Suppressor macrophage treated with lipopolysaccharide for 1 hour (primary cell): Measurements from ENCODE around the gene ARHGAP15.

Experiments used
- DNase-seq, 3 donors: peaks; one replicate each; pipeline ENCODE4 v3.0.0-alpha.2; 2020 to 2022

ARHGAP15 gene

DNA sequence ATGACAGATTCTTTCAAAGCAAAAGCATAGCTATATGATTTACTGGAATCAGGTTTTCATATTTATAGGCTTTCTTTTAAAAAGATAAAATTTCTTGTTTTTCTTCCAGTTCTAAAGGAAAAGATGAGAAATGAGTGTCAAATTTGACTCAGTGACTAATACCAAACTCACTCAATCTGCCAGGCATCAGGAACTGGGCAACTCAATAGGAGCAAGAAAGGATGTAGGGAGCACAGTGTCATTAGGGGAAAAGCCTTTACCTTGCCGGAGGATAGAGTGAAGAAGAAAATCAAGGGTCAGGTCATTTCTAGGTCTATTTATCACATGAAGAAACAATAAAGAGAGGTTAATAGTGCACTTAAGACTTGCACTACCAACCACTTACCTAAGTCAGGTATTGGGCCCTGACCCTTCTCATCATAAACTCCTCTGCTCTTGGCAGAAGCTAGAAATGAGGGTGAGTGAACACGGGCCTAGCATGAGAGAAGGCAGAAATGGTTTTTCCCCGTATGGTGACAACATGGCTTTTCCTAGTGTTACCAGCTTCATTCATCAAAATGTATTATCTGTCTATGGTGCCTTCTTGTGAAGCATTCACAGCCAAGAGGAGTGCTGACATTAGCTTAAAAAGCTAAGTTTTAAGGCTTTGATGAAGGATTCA, 151.0 kb downstream of the ARHGAP15 start:
- no peak for DNase-seq

DNA sequence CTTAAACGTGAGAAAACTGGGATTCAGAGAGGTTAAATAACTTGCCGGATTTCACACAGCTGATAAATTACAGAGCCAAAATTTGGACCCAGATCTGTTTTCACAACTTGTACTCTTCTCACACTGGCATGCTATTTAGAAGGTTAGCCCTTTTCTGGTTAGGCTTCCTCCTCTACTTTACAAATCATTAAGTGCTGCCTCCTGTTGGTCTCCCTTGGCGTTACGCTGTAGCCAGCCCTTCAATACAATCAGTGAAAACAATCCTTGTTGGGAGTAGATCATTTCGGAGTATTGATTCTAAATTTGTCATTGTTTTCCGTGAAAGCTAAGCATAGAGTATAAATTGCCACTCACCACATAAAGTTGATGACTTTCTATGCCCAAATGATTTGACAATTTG, 153.5 kb downstream of the ARHGAP15 start:
- peak; percentile 22 to 33 (median 23) for DNase-seq

DNA sequence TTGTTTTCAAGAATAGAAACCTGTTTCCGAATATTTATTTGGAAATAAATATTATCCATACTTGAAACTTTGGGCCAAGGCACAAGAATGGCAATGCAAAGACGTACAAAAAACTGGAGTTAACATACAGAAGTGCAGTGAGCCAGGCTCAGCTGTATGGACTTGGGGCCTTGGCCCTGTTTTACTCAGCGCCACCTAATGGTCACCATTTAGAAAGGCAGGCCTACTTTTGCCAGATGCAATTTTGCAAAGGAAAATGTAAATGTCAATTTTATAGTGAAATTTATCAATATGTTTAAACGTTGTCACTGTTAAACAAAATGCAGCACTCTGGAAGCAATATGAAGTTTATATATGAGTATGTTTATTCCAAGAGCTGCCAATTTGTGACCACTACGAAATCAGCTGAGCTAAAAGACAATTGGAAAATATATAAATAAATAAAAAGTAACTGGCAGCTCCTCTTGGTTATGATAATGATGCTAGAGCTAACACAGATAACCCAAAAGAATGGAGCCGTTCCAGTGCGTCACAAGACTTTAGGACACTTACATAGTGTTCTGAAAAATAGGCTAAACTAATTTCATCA, 155.0 kb downstream of the ARHGAP15 start:
- peak; percentile 66 to 77 (median 72) for DNase-seq

- DNase-seq = no peak
These were observed 159.8 kb downstream of the ARHGAP15 start for GRCh38 chr2:143289025-143289424.

DNA sequence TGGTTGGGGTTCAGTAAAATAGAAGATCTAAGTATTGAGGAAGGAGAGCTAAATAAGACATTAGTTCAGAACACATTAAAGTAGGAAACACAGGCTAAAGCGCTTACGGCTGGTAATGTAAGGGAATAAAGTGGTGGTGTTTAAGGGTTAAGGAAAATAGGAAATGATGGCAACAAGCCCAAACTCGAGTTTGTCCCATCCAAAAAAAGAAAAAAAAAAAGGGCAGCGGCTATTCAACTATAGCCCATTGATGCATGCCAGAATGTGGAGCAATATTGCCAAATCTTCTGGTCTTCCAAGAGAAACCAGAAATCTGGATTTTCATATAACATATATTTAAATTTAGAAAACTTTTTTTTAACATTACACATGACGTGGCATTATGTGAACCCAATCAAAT, 161.0 kb downstream of the ARHGAP15 start:
- no peak for DNase-seq

DNA sequence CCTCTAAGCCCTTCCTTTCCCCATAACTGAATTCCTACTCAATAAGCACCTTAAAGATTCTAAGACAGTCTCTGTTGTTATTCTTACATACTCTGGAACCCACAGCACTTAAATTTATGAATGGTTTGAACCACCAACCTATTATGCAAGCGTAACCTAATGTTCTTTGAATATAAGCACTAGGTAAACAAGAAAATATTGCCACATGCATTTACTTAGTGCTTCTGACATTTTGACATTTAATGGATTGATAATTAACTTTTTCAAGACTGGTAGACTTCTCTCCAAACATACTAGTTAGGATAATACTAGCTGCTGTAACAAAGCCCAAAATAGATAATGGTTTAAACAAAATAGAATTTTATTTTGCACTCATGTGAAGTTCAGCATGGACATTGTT, 164.8 kb downstream of the ARHGAP15 start:
- no peak for DNase-seq

DNA sequence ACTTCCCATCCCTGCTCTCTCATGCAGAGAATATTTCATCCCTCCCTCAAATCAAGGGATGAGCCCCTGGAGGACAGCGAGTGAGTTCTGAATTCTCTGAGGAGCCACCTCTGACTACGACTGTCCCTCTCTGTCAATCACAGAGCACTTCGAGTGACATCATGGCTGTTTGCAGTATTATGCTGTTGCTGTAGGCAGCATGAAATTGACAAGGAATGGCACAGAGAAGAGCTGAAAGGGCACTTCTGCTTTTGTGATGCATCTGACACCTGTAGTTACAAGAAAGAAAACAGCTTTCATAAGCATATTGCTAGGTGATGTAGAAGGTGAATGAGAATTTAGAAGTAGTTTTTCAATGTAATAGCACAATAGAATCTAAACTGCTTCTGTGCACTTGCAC, 166.9 kb downstream of the ARHGAP15 start:
- no peak for DNase-seq

DNA sequence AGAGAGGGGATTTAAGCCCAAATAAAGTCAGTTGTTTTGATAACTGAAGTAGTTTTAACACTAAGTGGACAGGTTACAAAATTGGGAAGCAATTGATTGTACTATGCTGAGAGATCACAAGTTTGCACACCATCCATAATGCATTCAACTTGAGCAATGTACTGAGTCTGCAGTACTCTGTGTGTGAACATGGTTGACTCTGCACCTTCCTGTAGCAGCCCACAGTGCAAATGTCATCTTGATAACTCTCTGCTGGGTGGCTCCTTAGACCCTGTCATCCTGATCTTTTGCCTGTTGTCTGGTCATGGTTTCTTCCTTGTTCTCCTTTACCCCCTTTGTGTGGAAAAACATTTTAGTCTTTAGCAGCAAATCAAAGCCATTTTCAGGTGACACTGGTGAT, 168.0 kb downstream of the ARHGAP15 start:
- no peak for DNase-seq

DNA sequence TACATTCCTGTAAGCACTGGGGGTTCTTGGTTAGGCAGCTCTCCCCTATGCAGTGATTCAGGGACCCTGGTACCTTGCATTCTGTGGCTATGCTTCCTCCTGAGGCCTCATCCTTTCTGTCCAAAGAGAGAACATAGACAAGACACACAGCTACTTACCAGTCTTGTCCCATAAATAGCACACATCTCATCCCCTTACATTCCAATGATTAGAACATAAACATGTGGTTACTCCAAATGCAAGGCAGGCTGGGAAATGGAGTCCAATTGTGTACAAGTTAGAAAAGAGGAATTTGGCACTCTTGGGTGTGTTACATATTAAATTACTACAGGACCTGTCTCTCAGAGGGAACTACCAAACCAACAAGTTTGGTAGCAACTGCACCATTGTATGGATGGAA, 171.3 kb downstream of the ARHGAP15 start:
- peak in 2 of 3 donors; percentile 3 for DNase-seq

DNA sequence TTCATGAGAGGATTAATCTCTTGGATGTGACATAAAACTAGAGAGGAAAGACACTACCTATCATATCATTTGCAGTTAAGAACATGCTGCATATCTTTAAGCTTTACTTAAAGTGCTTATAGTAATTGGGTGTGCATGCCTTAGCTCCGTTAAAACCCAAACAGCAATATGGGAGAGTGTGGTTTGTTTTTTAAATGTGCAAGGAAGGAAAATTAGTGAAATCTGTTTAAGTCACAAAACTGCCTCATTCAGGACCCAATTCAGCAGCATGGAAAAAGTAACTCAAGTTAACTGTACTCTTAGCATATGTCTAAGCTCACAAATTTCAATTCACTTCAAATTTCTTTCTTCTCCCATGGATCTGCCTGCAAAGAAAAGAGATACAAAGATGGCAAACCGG, 182.2 kb downstream of the ARHGAP15 start:
- no peak for DNase-seq

- DNase-seq = no peak
These were observed 183.2 kb downstream of the ARHGAP15 start for GRCh38 chr2:143312441-143312840.

DNA sequence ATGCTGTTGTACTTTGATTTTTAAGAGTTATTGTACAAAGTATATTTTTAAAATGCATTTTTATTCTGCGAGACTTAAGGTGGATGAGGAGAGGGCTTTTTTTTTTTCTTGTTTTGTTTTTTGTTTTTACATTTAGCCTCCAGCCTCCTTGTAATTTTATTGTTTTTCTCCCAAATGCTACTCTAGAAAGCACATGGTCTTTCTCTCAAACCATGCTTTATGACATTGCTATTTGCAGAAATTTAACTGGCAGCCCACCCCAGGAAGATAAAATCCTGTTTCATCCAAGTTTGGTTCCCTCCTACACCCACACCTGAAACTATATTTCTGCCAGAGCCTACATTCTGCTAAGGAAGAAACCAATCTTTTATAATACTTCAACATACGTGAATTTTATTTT, 184.6 kb downstream of the ARHGAP15 start:
- DNase-seq = no peak

DNA sequence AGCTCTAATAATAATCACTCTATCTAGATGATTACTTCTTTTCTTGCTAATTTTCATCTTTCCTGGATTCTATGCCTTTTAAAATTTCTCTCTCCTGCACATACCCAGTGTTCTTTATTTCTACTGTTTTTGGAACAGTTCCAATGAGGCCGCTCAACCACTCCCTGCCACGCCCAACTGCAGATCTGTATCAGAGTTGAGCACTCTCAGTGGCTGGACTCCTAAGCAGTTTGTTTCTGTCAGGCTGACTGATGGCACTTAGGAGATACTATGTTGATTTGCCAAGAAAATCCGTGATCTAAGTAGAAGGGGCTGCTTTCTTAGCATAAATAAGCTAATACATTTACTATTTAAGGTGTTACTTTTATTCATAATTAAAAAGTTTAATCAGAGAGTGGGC, 192.8 kb downstream of the ARHGAP15 start:
- DNase-seq = no peak

GRCh38 chr2:143329288-143329687, 200.1 kb downstream of the ARHGAP15 start:
- DNase-seq = no peak

- no peak for DNase-seq
These were observed 204.1 kb downstream of the ARHGAP15 start for GRCh38 chr2:143333168-143333791.

GRCh38 chr2:143333847-143334246, 204.6 kb downstream of the ARHGAP15 start:
- DNase-seq = no peak

DNA sequence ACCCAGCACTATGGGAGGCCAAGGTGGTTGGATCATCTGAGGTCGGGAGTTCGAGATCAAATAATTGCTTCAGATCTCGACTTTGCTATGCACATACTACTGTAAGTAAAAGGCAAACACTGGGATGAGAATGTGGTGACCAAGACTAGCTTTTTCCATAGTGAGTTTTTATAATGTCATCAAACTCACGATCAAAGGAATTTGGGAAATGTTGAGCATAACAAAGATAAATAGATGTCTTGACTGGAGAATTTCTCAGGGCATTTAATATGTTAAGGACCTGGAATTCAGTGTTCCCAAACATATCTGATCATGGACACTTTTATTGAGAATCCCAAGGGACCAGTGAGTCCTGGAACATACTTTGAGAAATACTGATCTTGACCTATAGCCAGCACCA, 205.6 kb downstream of the ARHGAP15 start:
- DNase-seq = no peak

- no peak for DNase-seq
These were observed 207.5 kb downstream of the ARHGAP15 start for GRCh38 chr2:143336719-143337210.

- DNase-seq = peak in 1 of 3 donors; percentile 4
These were observed 212.3 kb downstream of the ARHGAP15 start for GRCh38 chr2:143341478-143341877.

- no peak for DNase-seq
These were observed 215.6 kb downstream of the ARHGAP15 start for GRCh38 chr2:143344780-143345179.

DNA sequence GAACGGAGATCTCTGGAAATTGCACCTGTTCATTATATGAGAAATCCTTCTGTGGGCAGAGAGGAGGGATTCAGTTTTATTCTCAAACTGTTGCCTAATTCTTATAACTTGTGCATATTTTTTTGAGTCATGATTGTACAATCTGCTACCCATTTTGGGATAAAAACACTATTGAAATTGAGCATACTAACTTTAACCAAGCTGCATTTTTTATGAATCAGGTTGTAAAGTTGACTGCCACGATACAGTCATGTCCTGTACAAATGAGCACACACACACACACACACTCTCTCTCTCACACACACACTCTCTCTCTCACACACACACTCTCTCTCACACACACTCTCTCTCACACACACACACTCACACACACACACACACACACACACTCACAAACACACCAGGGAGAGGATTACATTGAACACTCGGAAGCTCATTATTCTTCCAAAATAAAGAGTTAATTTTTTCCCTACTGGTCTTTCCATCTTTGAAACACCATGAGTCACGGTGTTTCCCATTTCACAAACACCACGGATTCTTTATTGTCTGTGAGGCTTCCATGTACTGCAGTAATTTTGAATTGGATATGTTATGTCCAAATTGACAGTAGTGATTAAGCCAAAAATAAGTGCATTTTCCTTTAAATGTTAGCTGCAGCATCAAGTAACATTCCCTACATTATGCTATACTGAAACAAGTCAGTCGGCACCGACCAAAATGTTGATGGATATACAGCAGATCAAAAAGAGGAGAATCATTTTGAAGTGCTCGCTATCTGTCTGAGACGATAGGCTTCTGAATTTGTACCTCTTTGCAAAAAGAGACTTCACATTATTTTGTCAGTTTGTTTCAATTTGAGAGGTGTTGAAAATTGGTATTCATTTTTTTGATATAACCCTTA, 216.9 kb downstream of the ARHGAP15 start:
- peak in 1 of 3 donors; percentile 12 for DNase-seq

DNA sequence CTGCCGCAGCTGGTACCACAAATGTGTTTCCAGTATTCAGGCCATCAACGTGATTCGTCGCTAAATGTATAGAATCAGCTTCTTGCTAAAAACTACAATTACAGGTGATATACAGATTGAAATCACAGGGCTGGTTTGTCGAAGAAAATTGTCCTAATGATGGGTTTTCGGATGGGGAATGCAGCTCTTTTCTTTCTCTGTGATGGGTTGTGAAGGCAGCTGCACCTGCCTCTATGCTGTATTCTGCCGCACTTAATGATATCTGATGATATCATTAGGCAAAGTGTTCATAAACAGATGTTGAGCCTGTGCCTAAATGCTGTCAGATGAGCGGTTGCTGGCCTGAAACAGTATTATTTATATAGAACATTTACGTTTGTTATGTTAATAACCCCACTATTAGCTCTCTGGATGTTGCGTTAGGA, 218.1 kb downstream of the ARHGAP15 start:
- DNase-seq = no peak

GRCh38 chr2:143347901-143348414, 218.7 kb downstream of the ARHGAP15 start:
- DNase-seq = peak; percentile 1 to 56 (median 48)
